ENCODE data around the gene NMNAT3. TPM values are rescaled to one million over a fixed set of nuclear protein-coding genes. Genes with fewer than 3 reads are reported as not detected.

NMNAT3 gene
- total RNA-seq, 1 donor from 2014 or later, result 2.5 TPM

- H3K36me3 Mint-ChIP-seq (ENCODE audit: unreplicated experiment), result no peaks in the 10 kb centered on the region
Observed at GRCh38 chr3:139715166-139715565, 37.4 kb upstream of the NMNAT3 start.

GRCh38 chr3:139710212-139710611 lies 32.4 kb upstream of the NMNAT3 start:
- Mint-ChIP-seq H3K9me3 (ENCODE audit: unreplicated experiment) (peaks cover 3% of the 10 kb centered on the region), H3K4me3 (ENCODE audit: unreplicated experiment) (no peak overlapping the region), H3K27ac (ENCODE audit: unreplicated experiment) (no peak overlapping the region), H3K4me1 (ENCODE audit: unreplicated experiment) (no peaks in the 10 kb centered on the region), H3K36me3 (ENCODE audit: unreplicated experiment) (no peaks in the 10 kb centered on the region), H3K27me3 (ENCODE audit: unreplicated experiment) (peaks cover 69% of the 10 kb centered on the region)
- TF ChIP-seq CTCF (IDR thresholded peaks at IDR 0.05), result no peak
- no peak for DNase-seq (ENCODE audit: extremely low spot score, unreplicated experiment)

More at GRCh38 chr3:139715166-139715565, 37.4 kb upstream of the NMNAT3 start:
- H3K4me3 Mint-ChIP-seq (ENCODE audit: unreplicated experiment), result no peak overlapping the region
- no peak overlapping the region for H3K27ac Mint-ChIP-seq (ENCODE audit: unreplicated experiment)
- H3K9me3 Mint-ChIP-seq (ENCODE audit: unreplicated experiment), result peaks cover 3% of the 10 kb centered on the region
- no peak for DNase-seq (ENCODE audit: extremely low spot score, unreplicated experiment)
- H3K27me3 Mint-ChIP-seq (ENCODE audit: unreplicated experiment), result peaks cover 68% of the 10 kb centered on the region
- no peak for TF ChIP-seq CTCF (IDR thresholded peaks at IDR 0.05)
- H3K4me1 Mint-ChIP-seq (ENCODE audit: unreplicated experiment), result peaks cover 7% of the 10 kb centered on the region

- Mint-ChIP-seq H3K9me3 (ENCODE audit: unreplicated experiment) (no peaks in the 10 kb centered on the region), H3K36me3 (ENCODE audit: unreplicated experiment) (no peaks in the 10 kb centered on the region), H3K27ac (ENCODE audit: unreplicated experiment) (no peak overlapping the region), H3K4me1 (ENCODE audit: unreplicated experiment) (no peaks in the 10 kb centered on the region), H3K27me3 (ENCODE audit: unreplicated experiment) (peaks cover 70% of the 10 kb centered on the region), H3K4me3 (ENCODE audit: unreplicated experiment) (no peak overlapping the region)
- no peak for DNase-seq (ENCODE audit: extremely low spot score, unreplicated experiment)
- no peak for TF ChIP-seq CTCF (IDR thresholded peaks at IDR 0.05)
Observed at GRCh38 chr3:139705631-139706030, 27.9 kb upstream of the NMNAT3 start.

- no peak overlapping the region for H3K4me3 Mint-ChIP-seq (ENCODE audit: unreplicated experiment)
- no peak for TF ChIP-seq CTCF (IDR thresholded peaks at IDR 0.05)
- no peaks in the 10 kb centered on the region for H3K4me1 Mint-ChIP-seq (ENCODE audit: unreplicated experiment)
- peaks cover 49% of the 10 kb centered on the region for H3K27me3 Mint-ChIP-seq (ENCODE audit: unreplicated experiment)
- H3K9me3 Mint-ChIP-seq (ENCODE audit: unreplicated experiment), result no peaks in the 10 kb centered on the region
- H3K36me3 Mint-ChIP-seq (ENCODE audit: unreplicated experiment), result no peaks in the 10 kb centered on the region
- H3K27ac Mint-ChIP-seq (ENCODE audit: unreplicated experiment), result no peak overlapping the region
- DNase-seq (ENCODE audit: extremely low spot score, unreplicated experiment), result no peak
Observed at GRCh38 chr3:139696314-139696604, 18.5 kb upstream of the NMNAT3 start.

GRCh38 chr3:139695426-139696313 lies 17.9 kb upstream of the NMNAT3 start:
- Mint-ChIP-seq H3K4me3 (ENCODE audit: unreplicated experiment) (no peak overlapping the region), H3K4me1 (ENCODE audit: unreplicated experiment) (no peaks in the 10 kb centered on the region), H3K9me3 (ENCODE audit: unreplicated experiment) (no peaks in the 10 kb centered on the region), H3K27ac (ENCODE audit: unreplicated experiment) (no peak overlapping the region), H3K27me3 (ENCODE audit: unreplicated experiment) (peaks cover 47% of the 10 kb centered on the region), H3K36me3 (ENCODE audit: unreplicated experiment) (no peaks in the 10 kb centered on the region)
- no peak for TF ChIP-seq CTCF (IDR thresholded peaks at IDR 0.05)
- no peak for DNase-seq (ENCODE audit: extremely low spot score, unreplicated experiment)

Data from osteocyte (in vitro differentiated cells).